HepG2 (cell line): ENCODE data around the gene STK24.

Experiments
- FOXM1 ChIP-seq: sonication (generic); formaldehyde crosslinking; IDR thresholded peaks from 2 replicates; pipeline ENCODE4 v1.5.0; 2020; ENCODE audit warnings: missing genetic modification reagents
- POLR2A ChIP-seq, 2 experiments: IDR thresholded peaks; 2 replicates each; pipeline ENCODE4 v1.6.1; 2011; ENCODE audit warnings: low read depth in 2 of 2, low read length in 2 of 2, mild to moderate bottlenecking in 1 of 2, moderate library complexity in 1 of 2; ENCODE audit not compliant: insufficient read depth in 1 of 2
- ZNF143 ChIP-seq: sonication (generic); formaldehyde crosslinking; IDR thresholded peaks from 2 replicates; pipeline ENCODE4 v1.4.0; 2020; ENCODE audit warnings: missing genetic modification reagents
- ZNF878 ChIP-seq: sonication (generic); formaldehyde crosslinking; IDR thresholded peaks from 2 replicates; pipeline ENCODE4 v1.8.1; 2023; ENCODE audit warnings: mild to moderate bottlenecking, missing genetic modification reagents, moderate library complexity
- TF ChIP-seq, protein P1 (sequence below): sonication (generic); formaldehyde crosslinking; IDR thresholded peaks from 2 replicates; pipeline ENCODE4 v1.4.0; 2020; ENCODE audit warnings: missing genetic modification reagents, low read depth, mild to moderate bottlenecking, borderline replicate concordance

DNA sequence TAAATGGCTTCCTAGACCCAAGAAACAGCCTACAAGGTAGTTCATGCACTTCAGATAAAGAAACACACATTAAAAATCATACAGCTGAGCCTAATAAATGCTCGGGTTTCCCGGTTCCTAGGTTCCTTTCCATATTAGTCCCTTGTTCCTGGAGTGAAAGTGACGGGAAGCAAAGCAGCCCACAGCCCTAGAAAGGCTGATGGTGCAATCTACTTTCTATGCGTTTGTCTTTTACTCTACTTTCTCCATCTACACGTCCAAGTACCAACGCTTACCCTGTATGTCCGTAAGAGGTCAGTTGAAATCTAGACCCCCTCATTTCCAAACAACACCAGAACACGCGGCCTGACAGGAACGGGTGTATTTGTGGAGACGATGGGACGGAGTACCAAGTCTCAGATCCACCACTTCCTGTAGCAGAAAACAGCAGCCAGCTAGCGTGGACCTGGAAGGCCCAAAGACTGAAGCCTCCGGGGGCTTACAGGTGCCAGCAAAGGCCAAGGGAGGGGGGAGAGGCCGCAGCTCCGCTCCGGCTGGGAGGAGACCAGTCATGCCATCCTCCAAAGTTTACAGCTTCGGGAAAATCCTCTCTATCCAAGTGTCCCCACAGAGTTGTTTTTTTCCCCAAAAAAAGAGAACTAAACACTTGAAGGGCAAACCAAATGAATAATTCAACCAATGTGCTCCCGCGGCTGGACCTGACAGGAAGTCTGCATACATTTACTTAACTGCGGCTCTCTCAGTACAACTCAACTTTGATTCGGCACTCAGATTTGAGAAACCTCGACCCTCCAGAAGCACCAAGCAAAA is 34.1 kb downstream of the STK24 start:
- TF ChIP-seq ZNF143 (CRISPR knock-in tag) (no peak), ZNF878 (CRISPR knock-in tag) (no peak), FOXM1 (no peak), POLR2A (IDR thresholded peaks at IDR 0.05; ENCODE audit: insufficient read depth in 1 of 2, low read depth in 2 of 2, low read length in 2 of 2) (no peak)
- TF ChIP-seq, protein P1, sequence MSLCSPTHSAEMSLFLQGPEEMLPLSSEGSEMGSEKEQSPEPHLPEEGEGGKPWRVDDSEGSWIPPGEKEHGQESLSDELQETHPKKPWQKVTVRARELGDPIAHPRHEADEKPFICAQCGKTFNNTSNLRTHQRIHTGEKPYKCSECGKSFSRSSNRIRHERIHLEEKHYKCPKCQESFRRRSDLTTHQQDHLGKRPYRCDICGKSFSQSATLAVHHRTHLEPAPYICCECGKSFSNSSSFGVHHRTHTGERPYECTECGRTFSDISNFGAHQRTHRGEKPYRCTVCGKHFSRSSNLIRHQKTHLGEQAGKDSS (CRISPR knock-in tag), result no peak
